ENCODE data around the gene NUCB1. TPM values are rescaled to one million over a fixed set of nuclear protein-coding genes. Genes with fewer than 3 reads are reported as not detected.

Gene NUCB1
- total RNA-seq, 4 donors from 2014 or later: 267 to 424 (median 371) TPM

DNA sequence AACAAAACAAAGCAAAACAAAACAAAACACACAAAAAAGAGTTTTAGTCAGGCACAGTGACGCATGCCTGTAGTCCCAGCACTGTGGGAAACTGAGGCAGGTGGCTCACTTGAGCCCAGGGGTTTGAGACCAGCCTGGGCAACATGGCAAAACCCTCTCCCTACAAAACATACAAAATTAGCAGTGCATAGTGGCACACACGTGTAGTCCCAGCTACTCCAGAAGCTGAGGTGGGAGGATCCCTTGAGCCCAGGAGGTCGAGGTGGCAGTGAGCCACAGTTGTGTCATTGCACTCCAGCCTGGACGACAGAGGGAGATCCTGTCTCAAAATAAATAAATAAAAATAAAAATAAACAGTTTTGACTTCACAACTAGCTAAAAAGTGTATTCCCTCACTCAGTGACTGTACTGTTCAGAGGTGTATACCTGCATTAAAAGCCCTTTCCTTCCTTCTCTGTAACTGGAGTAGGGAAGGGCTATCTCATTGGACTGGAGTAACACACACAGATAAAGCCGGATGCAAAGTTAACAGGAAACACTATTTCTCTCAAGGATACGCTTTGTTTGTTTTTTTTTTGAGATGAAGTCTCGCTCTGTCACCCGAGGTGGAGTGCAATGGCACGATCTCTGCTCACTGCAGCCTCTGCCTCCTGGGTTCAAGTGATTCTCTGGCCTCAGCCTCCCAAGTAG is 50.9 kb downstream of the NUCB1 start:
- Histone ChIP-seq H3K27ac (no peak overlapping the region), H3K4me1 (peaks cover 8 to 12% of the 10 kb centered on the region in 2 donors), H3K27me3 (no peaks in the 10 kb centered on the region), H3K36me3 (no peaks in the 10 kb centered on the region), H3K9me3 (no peaks in the 10 kb centered on the region), H3K4me3 (replicated peaks in 1 of 3) (no peak overlapping the region)
- TF ChIP-seq POLR2A (IDR thresholded peaks at IDR 0.05): no peak
- TF ChIP-seq, protein P1, sequence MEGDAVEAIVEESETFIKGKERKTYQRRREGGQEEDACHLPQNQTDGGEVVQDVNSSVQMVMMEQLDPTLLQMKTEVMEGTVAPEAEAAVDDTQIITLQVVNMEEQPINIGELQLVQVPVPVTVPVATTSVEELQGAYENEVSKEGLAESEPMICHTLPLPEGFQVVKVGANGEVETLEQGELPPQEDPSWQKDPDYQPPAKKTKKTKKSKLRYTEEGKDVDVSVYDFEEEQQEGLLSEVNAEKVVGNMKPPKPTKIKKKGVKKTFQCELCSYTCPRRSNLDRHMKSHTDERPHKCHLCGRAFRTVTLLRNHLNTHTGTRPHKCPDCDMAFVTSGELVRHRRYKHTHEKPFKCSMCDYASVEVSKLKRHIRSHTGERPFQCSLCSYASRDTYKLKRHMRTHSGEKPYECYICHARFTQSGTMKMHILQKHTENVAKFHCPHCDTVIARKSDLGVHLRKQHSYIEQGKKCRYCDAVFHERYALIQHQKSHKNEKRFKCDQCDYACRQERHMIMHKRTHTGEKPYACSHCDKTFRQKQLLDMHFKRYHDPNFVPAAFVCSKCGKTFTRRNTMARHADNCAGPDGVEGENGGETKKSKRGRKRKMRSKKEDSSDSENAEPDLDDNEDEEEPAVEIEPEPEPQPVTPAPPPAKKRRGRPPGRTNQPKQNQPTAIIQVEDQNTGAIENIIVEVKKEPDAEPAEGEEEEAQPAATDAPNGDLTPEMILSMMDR (IDR thresholded peaks at IDR 0.05): no peak
- no peak for DNase-seq
- 40 to 45% methylated on average over 9 of the region's 9 CpGs for WGBS, 2 donors
- intact Hi-C loops (cut with DNase I): loop anchor here (10.0 kb wide), 1 partner anchor 46 kb away; the partner anchor contains the start of gene NUCB1

DNA sequence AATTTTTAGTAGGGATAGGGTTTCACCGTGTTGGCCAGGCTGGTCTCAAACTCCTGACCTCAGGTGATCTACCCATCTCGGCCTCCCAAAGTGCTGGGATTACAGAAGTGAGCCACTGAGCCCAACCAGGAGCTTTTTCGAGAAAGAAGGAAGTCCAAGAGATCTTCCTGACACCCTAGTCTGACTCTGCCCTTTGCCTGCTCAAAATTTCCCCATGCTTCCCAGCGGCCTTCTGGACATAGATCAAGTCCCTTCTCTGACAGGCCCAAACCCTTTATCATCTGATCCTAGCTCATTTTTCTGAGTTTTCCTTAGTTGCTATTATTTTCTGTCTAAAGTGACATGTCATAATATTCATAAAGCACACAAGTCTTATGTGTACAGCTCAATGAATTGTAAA is 53.0 kb downstream of the NUCB1 start:
- Histone ChIP-seq H3K36me3 (no peaks in the 10 kb centered on the region), H3K27ac (no peak overlapping the region), H3K27me3 (no peaks in the 10 kb centered on the region), H3K4me1 (peaks cover 8 to 14% of the 10 kb centered on the region in 2 donors), H3K9me3 (no peaks in the 10 kb centered on the region), H3K4me3 (replicated peaks in 1 of 3) (no peak overlapping the region)
- intact Hi-C loops (cut with DNase I): loop anchor here (10.0 kb wide), 1 partner anchor 48 kb away; the partner anchor contains the start of gene NUCB1
- no peak for DNase-seq
- TF ChIP-seq POLR2A (IDR thresholded peaks at IDR 0.05): no peak
- TF ChIP-seq, protein P1 (IDR thresholded peaks at IDR 0.05): no peak
- 86 to 89% methylated on average over 4 of the region's 4 CpGs for WGBS, 2 donors

DNA sequence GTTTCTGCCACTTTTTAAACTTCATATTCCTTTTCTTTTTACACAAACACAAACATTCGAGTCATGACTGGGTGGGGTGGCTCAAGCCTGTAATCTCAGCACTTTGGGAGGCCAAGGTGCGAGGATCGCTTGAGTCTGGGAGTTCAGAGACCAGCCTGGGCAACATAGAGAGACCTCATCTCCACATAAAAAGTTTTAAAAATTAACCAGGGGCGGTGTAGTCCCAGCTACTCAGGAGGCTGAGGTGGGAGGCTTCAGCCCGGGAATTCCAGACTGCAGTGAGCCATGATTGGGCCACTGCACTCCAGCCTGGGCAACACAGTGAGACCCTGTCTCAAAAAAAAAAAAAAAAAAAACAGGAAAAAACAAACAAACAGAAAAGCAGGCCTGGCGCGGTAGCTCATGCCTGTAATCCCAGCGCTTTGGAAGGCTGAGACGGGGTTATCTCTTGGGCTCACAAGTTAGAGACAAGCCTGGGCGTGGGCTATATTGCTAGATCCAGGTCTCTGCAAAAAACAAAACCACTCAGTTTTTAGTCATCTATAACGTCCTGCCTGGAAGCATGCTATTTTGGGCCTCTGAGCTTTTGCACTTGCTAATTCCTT is 54.0 kb downstream of the NUCB1 start:
- Histone ChIP-seq H3K27ac (peak overlapping the region; percentile 57 to 86 (median 63)), H3K4me1 (peaks cover 8 to 14% of the 10 kb centered on the region in 2 donors), H3K4me3 (replicated peaks in 1 of 3) (peak overlapping the region in 2 of 3 donors; percentile 7 to 82), H3K36me3 (no peaks in the 10 kb centered on the region), H3K27me3 (no peaks in the 10 kb centered on the region), H3K9me3 (no peaks in the 10 kb centered on the region)
- 58% methylated on average over 11 of the region's 11 CpGs for WGBS, 2 donors
- intact Hi-C loops (cut with DNase I): loop anchor here (10.0 kb wide), 1 partner anchor 49 kb away; the partner anchor contains the start of gene NUCB1
- no peak for DNase-seq
- TF ChIP-seq POLR2A (IDR thresholded peaks at IDR 0.05): no peak
- TF ChIP-seq, protein P1 (IDR thresholded peaks at IDR 0.05): no peak

DNA sequence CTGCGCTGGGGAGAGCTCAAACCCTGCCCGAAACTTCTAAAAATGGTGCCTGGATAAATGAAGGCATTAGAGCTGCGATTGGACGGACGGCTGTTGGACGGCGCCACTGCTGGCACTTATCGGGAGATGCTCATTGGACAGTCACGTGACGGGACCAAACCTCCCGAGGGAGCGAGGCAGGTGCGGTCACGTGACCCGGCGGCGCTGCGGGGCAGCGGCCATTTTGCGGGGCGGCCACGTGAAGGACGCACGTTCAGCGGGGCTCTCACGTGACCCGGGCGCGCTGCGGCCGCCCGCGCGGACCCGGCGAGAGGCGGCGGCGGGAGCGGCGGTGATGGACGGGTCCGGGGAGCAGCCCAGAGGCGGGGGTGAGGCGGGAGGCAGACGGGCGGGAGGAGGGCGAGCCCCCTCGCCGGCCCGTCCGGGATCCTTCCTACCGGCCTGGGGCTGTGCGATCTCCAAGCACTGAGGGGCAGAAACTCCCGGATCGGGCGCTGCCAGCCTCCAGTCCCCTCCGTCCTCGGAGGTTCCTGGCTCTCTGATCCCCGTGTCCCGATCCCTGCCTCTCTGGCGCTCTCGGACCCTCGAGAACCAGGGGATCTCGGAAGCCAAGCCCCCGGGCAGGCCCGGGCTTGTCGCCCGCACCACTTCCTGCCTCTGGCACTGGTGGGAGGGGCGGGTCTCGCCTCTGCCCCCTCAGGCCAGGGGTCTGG is 54.6 kb downstream of the NUCB1 start, which contains the start of gene BAX:
Gene BAX (plus strand): TSS at position 281 of the 713 bp plus-strand sequence. CDS start 54 bp downstream, at position 335.
- DNase-seq: peak; percentile 97 to 98
- intact Hi-C loops (cut with DNase I): loop anchor here (10.0 kb wide), 1 partner anchor 50 kb away; the partner anchor contains the start of gene NUCB1
- no peaks in the 10 kb centered on the region for H3K9me3 ChIP-seq
- WGBS, 2 donors: 0 to 1% methylated on average over 8 to 22 of the region's 71 CpGs
- no peaks in the 10 kb centered on the region for H3K27me3 ChIP-seq
- H3K4me1 ChIP-seq: peaks cover 8 to 14% of the 10 kb centered on the region in 2 donors
- peak within 1 kb of the TSS; percentile 57 to 86 (median 63) for H3K27ac ChIP-seq
- H3K4me3 ChIP-seq (replicated peaks in 1 of 3): peak within 1 kb of the TSS; percentile 7 to 82 (median 8)
- no peaks in the 10 kb centered on the region for H3K36me3 ChIP-seq
- TF ChIP-seq POLR2A (IDR thresholded peaks at IDR 0.05): peak in 1 of 2 donors; percentile 79
- TF ChIP-seq, protein P1 (IDR thresholded peaks at IDR 0.05): peak in 3 of 6 experiments; percentile 2 to 27 (median 14)

Measured in thyroid gland (tissue), 4 donors.